ENCODE results near the gene NDUFA7.
"Not testable (repeated sequence)": the region's sequence is repeated elsewhere in the genome, so short reads cannot be mapped to it uniquely, and the experiment has no call there.

NDUFA7 gene

DNA sequence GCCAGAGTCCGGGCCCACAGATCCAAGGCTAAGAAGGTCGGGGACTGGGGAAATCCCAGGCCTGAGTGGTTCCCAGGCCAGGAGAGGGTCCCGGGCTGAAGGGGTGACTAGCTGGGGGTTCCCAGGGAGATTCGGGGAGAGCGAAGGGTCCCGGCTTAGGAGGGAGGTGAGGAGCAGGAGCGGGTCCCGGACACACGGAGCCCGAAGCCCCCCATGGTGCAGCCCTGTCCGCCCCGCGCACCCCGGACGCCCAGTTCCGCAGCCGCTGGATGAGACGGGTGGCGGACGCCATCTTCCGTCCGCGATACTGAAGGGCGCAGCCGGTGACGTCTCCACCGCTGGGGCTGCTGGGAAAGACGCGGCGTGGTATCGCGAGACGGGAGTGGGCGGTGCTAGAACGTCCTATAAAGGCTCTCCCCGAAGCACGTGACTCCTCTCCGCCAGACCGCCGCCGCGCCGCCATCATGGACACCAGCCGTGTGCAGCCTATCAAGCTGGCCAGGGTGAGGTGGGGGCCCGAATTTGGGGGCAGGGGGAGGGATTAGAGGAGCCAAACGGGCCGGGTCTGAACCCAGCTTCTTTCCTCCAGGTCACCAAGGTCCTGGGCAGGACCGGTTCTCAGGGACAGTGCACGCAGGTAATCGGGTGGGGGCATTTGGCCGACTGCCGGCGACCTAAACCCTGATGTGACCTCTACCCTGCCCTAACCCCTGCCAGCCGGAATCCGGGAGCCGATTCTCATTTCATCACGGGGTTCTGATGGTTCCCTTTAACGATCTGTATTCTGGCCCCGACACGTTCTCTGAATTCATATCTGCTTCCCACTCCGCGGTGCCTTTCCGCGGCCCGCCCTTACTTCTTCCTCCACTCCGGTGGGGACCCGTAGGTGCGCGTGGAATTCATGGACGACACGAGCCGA, at the start of gene NDUFA7, which contains the start of gene RPS28:
TSS of gene NDUFA7 (minus strand) at position 309 of the 919 bp plus-strand sequence. CDS start at position 292, 17 bp downstream.
TSS of gene RPS28 (plus strand) at position 430 of the 919 bp plus-strand sequence. CDS start at position 465, 35 bp downstream.
- DNase-seq = peak; percentile 80

DNA sequence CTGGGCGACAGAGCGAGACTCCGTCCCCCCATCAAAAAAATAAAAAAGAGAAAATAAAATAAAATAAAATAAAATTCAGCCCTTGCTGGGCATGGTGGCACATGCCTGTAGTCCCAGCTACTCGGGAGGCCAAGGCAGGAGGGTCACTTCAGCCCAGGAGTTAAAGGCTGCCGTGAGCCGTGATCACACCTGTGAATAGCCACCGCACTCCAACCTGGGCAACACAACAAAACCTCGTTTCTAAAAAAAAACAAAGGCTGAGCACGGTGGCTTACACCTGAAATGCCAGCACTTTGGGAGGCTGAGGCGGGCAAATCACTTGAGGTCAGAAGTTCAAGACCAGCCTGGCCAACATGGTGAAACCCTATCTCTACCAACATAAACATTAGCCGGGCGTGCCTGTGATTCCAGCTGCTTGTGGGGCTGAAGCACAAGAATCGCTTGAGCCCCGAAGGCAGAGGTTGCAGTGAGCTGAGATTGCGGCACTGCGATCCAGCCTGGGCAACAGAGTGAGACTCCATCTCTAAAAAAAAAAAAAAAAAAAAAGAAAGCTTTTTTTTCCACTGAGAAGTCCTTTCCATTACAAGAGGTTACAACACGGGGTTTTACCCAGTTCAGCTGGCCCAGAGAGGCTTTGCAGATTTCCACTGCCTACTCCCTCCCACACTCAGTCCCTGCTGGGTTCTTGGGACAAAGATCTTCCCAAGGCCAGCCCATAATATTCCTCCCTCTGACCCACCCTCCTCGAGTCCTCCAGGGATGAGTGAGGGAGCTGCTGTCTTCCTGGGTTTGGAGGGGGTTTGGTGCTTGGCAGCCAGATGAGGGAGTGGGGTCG, 49.2 kb upstream of the NDUFA7 start:
- no peak for DNase-seq

DNA sequence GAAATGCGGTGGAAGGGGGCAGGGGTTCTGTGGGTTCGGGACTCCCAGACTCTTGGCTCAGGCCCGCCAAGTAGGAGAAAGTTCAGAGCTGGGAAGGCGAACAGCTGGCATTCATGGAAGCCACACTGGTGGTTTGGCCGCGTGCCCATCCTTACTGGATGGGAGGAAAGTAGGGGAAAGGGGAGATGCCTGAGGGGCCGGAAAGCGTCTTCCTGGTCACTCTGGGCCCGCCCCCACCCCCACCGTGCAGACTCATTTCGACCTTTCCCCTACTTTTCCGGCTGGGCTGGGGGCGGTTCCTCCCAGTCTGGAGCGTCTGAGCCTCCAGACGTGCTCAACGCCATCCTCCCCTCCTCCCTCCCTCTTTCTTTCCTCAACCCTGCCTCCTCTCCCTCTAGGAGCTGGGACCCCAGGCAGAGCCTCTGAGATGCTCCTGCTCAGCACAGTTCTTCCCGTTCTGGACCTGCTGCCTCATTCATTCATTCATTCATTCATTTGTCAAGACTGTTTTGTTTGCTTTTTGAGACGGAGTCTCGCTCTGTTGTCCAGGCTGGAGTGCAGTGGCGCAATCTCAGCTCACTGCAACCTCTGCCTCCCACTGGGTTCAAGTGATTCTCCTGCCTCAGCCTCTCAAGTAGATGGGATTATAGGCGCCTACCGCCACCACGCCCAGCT, 46.3 kb upstream of the NDUFA7 start:
- DNase-seq = no peak

DNA sequence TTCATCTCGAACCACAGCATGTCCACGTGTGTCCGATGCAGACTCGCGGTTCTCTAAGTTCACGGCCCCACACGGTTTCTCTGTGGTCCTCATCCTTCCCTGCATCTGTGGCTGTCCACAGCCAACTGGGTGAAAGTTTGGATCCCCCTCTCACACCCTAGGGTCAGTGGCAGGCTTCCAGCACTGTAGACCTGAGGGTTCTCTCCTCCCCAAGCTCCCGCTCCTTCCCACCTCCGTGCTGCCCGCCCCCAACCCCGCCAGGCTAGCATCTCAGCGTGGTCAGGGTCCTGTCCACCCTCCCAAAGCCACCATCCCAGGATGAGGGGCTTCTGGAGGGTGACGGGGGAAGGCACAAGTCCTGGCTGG, 45.8 kb upstream of the NDUFA7 start:
- DNase-seq = no peak

DNA sequence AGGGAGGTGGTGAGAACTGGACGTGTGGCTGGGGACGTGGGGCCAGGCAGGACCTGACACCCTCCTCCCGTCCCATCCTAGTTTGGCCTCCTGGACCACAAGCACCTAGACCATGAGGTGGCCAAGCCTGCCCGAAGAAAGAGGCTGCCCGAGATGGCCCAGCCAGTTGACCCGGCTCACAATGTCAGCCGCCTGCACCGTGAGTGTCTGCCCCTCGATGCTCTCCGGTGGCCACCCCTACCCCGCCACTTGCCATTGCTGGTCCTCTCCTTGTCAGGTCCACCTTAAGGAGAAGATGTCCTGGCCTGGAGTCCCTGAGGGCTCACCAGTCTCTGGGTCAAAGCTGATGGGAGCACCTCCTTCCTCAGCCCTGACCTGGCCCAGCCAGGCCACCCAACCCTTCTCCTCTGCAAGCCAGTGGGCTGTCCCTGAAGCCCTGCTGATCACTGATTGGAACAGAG, 45.0 kb upstream of the NDUFA7 start:
- DNase-seq = no peak

DNA sequence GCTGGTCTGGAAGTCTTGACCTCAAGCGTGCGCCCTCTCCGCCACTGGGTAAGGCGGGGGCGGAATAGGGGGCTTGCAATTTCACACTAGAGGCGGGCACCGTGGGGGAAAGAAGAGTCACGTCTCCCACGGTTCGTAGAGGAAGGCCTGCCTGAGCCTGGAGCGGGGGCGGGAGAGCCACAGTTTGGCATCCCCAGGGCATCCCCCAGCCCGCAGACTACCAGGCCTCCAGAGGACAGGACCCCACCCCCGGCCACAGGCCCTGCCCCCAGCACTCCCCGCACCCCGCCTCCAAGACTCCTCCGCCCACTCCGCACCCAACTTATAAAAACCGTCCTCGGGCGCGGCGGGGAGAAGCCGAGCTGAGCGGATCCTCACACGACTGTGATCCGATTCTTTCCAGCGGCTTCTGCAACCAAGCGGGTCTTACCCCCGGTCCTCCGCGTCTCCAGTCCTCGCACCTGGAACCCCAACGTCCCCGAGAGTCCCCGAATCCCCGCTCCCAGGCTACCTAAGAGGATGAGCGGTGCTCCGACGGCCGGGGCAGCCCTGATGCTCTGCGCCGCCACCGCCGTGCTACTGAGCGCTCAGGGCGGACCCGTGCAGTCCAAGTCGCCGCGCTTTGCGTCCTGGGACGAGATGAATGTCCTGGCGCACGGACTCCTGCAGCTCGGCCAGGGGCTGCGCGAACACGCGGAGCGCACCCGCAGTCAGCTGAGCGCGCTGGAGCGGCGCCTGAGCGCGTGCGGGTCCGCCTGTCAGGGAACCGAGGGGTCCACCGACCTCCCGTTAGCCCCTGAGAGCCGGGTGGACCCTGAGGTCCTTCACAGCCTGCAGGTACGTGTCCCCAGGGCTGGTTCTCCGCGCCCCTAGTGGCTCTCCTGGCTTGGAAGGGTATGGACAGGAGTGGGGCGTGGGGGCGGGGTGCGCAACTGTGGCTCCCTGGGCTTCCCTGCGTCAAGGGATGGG, 42.9 kb upstream of the NDUFA7 start, which contains the start of gene ANGPTL4:
TSS of gene ANGPTL4 (plus strand) at position 353 of the 969 bp plus-strand sequence. CDS start at position 520, 167 bp downstream.
- no peak for DNase-seq

DNA sequence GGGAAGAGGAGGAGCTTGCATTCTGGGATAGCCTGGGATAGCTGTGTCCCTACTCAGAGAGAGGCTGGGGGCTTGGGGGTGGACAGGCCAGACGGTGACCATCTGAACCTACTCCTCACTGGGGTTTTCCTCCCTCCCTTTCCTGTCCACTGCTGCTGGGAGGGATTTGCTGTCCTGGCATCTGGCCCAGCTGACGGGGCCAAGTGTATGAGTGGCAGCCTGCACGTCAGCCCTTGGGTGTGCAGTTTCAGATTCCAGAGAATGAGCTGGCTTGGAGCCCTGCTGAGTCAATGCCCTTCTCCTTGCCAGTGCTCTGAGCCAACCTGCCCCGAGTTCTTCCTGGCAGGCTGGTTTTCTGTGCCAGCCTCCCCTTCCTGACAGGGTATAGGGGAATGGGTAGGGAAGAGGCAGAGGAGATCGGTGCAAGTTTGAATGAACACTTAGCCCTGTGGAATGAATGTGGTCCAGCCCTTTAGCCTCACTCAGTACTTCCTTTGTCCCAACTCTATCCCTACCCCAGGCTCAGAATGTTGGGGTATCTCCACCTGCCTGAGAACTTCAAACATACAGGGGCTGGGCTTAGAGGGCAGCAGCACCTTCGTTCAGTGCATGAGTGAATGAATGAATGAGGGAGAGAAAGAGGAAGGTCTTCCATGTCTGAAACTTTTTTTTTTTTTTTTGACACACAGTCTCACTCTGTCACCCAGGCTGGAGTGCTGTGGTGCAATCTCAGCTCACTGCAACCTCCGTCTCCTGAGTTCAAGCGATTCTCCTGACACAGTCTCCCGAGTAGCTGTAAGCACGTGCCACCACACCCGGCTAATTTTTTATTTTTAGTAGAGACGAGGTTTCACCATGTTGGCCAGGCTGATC, 41.0 kb upstream of the NDUFA7 start:
- no peak for DNase-seq

DNA sequence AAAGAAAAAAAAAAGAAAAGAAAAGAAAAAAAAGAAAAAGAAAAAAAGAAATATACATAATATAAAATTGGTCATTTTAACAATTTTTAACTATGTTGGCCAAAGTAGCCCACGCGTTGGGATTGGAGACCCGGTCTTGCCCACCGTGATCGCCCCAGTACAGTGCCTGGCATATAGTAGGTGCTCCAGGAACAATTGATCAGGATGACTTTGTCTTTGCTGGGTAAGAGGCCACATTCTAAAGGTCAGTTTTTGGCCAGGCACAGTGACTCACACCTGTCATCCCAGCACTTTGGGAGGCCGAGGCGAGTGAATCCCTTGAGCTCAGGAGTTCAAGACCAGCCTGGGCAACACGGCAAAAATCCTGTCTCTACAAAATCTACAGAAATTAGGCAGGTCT, 39.0 kb upstream of the NDUFA7 start:
- no peak for DNase-seq

DNA sequence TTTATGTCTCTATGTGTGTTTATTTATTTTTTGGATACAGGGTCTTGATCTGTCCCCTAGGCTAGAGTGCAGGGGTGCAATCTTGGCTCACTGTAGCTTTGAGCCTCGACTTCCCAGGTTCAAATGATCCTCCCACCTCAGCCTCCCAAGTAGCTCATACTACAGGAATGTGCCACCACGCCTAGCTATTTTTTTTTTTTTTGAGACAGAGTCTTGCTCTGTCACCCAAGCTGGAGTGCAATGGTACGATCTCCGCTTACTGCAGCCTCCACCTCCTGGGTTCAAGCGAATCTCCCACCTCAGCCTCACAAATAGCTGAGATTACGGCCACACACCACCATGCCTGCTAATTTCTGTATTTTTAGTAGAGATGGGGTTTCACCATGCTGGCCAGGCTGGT, 37.8 kb upstream of the NDUFA7 start:
- no peak for DNase-seq

DNA sequence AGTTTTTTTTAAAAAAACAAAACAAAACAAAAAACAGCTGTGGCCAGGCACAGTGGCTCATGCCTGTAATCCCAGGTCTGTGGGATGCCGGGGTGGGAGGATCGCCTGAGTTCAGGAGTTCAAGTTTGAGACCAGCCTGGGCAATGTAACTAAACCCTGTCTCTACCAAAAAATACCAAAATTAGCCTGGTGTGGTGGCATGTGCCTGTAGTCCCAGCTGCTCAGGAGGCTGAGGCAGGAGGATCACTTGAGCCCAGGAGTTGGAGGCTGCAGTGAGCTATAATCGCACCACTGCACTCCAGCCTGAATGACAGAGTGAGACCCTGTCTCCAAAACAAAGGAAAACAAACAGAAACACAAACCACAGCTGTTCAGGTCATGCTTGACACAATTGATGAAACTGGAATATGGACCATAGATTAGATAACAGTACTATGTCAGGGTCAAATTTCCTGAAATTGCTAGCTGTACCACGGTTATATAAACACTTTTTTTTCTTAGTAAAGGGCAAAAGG, 35.9 kb upstream of the NDUFA7 start:
- DNase-seq = no peak

DNA sequence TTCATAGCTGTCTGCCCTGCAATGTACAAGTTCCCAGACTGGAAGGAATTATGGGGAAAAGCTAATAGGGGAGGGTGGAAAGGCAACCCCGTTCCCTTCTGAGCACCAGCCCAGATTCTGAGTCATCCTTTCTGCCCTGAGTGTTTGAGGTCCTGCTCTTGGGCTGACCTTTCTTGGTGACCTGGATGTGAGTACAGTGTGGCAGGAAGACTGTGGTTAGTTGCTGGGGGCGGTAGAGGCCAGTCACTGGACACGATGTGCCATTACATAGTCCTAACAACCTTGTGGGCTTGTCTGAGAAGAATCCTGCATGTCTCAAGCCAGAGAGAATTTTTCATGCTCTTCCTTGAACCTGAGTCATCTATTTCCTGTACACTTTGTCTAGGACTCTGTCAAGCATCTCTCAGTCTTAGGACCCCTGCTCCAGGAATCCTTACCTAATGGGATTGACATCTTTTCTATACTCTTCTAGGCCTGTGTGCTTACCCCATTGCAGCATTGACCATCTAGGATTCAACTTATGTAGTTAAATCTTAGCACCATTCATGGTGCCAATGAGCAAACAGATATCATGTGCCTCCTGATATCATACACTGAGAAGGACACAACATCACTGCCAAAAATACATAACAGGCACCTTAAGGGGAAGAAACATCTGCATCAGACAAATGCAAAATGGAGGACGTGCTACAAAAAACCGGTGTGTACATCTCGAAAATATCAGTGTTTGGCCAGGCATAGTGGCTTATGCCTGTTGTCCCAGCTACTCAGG, 34.6 kb upstream of the NDUFA7 start:
- no peak for DNase-seq

DNA sequence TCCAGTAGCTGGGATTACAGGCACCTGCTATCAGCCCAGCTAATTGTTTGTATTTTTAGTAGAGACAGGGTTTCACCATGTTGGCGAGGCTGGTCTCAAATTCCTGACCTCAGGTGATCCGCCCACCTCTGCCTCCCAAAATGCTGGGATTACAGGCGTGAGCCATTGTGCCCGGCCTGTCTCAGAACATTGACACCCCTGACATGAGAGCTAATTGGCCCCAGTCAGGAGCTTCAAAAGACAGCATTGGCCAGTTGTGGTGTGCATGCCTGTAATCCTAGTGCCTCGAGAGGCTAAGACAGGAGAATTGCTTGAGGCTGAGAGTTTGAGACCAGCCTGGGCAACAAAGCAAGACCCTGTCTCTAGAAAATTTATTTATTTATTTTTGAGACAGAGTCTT, 31.7 kb upstream of the NDUFA7 start:
- not testable (repeated sequence) for DNase-seq

DNA sequence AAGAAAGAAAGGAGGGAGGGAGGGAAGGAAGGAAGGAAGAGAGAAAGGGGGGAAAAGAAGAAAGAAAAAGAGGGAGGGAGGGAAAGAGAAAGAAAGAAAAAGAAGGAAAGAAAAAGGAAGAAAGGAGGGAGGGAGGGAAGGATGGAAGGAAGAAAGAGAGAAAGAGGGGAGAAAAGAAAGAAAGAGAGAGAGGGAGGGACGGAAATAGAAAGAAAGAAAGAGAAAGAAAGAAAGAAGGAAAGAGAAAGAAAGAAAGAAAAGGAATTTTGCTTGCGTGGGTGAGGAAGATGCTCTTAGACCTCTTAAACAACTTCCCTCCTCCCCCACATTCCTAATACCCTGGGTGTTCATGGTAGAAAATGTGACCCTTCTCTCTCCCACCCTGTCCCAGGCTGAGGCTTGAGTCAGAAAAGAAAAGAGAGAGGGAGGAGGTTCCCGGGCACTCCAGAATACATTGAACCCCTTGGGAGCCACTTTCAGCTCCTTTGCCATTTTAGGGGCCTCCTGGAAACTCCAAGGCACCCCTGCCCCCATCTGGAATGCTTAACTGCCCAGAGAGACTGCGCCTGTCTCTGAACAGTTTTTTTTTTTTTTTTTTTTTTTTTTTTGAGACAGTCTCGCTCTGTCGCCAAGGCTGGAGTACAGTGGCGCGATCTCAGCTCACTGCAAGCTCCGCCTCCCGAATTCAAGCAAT, 31.1 kb upstream of the NDUFA7 start:
- DNase-seq = no peak

DNA sequence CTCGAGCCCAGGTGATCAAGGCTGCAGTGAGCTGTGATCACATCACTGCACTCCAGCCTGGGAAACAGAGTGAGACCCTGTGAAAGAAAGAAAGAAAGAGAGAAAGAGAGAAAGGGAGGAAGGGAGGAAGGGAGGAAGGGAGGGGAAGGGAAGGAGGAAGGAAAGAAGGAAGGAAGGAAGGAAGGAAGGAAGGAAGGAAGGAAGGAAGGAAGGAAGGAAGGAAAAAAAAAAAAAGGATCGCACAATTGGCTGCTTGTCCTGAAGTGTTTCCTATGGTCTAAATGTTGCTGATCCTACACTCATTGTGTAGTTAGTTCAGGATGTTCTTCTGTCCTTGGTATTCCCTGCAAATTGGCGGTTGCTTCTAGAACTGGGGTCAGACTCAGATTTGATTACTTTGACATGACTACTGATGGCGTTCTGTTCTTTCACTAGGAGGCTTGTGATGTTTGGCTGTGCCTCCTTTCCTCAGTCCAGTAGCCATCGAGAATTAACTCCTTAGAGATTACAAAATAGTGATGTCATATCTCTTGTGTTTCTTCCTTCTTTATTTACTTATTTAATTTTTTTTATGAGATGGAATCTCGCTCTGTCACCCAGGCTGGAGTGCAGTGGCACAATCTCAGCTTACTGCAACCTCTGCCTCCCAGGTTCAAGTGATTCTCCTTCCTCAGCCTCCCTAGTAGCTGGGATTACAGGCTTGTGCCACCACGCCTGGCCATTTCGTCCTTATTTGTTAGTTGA, 28.6 kb upstream of the NDUFA7 start:
- DNase-seq = not testable (repeated sequence)

DNA sequence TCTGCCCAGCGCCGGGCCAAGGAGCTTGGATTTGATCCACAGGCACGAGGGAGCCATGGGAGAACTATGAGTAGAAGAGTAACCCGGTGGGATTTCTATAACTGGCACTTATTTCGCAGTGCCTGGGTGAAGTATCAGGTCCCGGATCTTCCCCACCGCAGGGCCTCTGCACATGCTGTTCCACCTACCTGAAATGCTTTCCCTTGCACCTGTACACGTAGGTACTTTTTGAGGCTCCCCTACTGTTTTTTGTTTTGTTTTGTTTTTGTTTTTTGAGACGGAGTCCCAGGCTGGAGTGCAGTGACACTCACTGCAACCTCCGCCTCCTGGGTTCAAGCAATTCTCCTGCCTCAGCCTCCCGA, 22.3 kb upstream of the NDUFA7 start:
- no peak for DNase-seq

DNA sequence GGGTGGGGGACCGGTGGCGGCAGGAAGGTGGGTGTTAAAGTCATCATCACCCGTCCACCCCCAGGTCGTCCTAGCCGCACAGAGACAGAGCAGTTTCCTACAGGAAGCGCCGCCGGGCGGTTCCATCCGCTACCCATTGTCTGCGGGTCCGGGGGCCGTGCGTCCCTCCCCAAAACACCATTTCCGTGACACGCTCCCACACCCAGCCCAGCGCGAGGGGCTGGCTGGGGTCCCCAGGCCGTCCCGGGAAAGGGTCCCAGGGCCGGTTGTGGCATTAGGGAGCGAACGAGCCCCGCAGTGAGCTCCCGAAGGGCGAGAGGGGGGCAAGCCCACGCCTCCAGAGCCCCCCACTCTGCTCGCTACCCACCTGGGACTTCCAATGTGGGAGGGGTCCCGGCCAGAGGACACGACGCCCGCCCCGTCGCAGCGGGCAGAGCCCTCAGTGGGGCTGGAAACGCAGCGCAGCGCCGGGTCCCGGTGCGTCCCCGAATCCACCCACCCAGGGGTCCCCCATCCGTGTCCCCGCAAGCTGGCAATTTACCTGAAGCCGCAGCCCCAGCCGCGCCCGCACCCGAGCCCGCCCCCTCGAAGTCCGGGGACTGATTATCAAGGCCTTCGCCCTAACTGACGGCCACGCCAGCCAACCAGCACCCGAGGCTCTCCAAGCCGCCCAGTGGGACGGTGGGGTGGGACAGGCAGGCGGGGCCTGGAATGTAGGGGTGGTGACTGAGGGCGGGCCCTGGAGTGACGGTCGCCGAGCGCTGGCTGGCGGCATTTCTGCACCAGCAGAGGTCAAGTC, 21.7 kb upstream of the NDUFA7 start, which contains the start of gene KANK3:
TSS of gene KANK3 (minus strand) at position 579 of the 799 bp plus-strand sequence. CDS start 5,434 bp downstream, outside the sequence.
- DNase-seq = peak; percentile 30

DNA sequence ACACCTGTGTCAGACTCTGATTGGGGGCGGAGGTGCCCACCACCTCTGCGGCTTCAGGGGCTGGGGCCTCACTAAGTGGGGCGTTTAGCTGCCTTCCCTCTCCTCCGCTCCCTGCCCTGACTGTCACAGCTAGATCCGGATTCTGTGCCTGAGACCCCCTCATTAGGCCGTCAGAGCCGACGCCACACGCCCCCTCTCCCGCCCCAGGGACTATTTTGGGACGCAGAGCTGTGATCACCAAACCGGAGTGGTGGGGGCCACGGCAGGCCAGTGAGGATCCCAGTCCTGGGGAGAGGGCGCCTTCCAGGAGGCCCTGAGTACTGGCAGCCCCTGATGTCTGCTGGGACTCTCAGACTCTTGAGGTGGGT, 21.1 kb upstream of the NDUFA7 start:
- no peak for DNase-seq

All from NCI-H2081 treated with DMSO at 0.1 percent for 48 hours (cell line).